Stimulated activated CD4-positive, alpha-beta T cell treated with anti-CD3 and anti-CD28 coated beads, Interleukin-4, amount 100 ng/mL, for 48 hours (primary cell): Measurements from ENCODE around the gene MBL2.

ENCODE experiments used
- DNase-seq, 2 donors: peaks; one replicate each; pipeline ENCODE4 v3.0.0-alpha.2; 2020; ENCODE audit warnings: low read depth in 2 of 2

The MBL2 gene

DNA sequence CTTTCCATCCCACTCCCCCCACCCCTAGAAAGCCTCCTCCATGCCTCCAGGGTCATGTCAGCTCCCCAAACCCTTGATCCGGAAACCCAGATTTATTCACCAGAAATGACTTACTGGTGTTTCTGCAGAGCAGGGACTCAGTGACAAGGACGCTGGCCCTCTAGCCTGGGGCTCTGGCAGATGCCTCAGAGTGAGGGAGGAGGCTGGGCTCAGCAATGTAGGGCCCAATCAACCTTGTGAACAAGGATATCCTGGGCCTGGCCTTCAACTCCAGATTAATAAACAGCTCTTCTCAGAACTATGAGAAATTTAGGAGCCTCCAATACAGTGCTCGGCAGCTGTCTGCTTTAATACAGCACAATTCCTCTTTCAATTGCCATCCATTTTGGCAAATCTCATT lies at the start of gene MBL2:
Gene MBL2 (minus strand): TSS at position 162 of the 400 bp plus-strand sequence. CDS start 1,149 bp downstream, outside the sequence.
- no peak for DNase-seq

DNA sequence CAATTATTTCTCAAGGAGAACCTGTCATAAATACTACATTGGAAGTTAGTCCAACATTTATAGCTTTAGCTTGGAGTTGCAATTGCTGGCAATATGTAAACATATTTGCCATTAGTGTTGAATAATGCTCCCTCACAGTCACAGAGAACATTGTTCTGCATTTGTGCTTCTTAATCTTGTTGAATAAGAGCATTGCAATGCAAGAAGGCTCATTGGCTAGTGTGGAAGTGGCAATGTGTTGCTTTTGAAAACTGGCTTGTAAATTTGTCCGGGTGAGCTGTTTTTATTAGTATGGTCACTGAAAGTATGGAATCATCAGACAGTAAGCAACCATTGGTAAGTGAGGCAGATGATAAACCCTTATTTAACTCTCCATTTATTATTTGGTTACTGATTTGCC lies 47.7 kb upstream of the MBL2 start:
- DNase-seq, result no peak

DNA sequence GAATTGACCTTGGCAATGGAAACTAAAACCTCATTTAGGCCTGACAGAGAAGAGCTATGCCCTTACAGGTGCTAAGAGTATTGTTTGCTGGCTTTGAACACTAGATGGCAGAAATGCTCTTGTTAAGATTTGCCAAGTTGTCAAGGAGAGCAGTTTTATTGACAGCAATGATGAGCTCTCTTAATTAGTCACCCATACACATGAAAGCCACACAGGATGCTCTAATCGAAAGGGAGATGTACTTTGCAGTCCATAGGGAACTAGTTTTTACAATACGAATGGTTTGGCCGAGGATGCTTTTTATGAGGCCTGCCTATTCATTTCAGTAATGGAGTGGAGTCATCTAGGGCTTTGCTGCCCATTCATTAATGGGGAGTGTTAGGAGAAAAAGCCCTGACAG lies 45.4 kb upstream of the MBL2 start:
- no peak for DNase-seq

DNA sequence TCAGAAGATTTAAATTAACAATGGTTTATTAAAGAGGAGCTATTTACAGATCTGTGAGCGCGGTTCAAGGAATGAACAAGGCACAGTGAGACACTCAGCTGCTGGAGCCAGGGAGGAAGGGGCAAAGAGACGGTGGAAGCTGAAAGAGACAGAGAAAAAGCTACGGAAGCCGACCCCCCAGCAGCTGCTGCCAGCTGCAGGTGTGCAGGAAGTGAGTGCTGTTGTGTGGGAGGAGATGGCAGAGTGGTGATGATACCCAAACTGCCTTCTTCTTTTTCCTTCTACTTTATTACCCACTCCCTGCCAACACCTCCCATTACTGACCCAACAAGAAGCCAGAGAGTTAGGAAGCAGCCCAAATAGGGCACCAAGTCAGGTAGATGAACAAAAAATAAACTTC lies 41.9 kb upstream of the MBL2 start:
- no peak for DNase-seq

DNA sequence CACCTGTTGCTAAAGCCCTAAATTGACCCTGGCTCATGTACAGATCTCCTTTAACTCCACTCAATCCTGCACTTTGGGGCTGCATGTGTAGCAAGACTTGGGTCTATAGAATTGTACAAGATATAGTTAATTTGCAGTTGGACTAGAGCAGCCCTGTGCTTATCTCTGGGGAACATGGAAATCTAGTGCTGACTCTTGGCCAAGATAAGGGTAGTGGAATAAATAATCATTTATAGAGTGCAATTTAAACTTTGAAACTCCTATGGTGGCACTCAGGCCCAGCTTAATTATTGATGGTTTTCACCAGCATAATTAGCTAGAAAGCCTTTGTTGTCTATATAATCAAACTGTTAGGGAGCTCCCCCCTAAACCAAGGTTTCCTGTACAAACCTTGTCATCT lies 39.2 kb upstream of the MBL2 start:
- DNase-seq, result no peak

DNA sequence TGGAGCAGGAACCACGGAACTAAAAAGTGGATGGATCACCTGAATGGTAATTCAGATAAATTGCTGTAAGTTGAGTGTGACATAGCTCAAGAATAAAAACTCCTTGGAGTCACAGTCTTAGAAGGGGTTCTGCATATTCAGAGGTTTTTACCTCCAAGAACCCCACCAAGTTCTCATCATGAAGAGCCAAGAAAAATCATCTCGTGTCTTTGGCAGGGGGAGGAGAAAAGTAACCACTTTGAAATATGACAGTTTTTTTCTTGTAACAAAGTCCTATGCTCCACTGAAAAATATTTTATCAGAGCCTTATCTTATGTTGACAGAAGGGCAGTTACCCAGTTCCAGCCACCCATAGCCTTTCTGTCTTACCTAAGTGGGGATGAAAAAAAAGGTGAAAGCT lies 38.2 kb upstream of the MBL2 start:
- DNase-seq, result no peak

DNA sequence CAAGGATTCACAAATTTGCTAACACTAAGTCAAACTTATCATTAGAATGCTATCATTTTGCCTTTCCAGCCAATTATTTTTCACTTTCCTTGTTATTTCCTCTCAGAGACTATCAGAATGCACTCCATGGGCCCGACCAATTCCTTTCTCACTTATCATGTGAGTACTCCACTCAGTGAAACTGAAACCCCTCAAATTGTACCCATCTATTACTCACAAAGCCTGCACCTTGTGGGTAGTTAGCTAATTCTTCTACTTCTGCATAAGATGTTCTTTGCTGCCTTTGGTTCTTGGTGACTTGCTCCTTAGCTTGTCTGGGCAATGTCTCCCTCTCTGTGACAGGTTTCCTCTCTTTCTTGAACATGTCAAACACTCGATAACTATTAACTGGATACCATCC lies 35.2 kb upstream of the MBL2 start:
- DNase-seq, result no peak

DNA sequence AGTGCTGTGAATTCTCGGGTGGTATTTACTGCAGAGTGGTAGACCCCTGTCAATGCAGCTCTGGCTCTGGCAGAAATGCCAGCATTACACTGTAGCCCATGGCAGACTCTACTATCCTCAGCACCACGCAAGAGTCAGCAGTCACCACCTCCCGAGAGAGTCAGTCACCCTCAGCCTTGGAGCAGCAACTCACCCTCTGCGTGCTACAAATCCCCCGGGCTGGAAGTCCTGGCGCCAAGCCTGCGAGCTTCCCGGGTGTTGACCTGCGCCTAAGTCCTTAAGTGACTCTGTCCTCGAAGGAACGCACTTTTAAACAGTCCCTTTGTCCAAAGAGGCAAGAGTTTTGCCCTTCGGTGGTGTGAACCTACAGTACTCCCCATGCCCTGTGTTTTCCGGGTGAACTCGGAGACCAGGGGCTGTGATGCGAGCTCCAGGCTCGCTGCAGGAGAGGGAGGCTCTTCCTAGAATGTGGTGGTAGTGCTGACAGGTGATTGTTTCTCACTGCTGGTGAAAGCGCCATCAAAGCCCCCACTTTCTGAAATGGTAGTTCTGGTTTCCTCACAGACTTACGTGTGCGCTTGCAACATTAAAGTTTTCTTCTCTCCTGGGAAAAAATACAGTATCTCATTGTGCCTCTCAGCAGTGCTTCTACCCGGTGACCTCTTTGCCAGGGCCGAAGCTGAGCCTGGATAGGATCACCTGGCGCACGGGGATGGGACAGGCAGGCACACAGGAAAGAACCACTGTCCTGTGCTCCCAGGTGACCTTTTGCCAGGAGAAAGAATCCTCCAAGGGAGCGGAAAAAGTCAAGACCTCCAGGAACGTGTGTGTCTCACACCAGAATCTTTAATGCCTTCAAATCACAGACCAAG lies 33.1 kb upstream of the MBL2 start:
- no peak for DNase-seq

DNA sequence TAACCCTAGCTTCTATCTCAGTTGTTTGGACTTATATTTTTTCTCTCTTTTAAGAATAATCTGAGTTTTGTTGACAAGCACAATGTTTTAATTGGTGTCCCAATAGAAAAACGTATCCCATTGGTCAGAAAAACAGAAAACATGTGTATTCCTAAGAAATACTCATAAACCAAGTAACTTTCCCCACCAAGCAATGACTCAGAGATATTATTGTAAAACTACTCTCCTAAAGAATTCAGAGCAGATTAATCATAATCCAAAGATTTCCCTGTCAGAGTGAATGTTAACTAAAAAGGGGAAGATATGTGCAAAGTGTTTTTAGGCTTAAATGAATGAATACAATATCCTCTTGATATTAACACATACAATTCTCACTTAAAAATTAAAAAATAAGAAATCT lies 29.4 kb upstream of the MBL2 start:
- no peak for DNase-seq

DNA sequence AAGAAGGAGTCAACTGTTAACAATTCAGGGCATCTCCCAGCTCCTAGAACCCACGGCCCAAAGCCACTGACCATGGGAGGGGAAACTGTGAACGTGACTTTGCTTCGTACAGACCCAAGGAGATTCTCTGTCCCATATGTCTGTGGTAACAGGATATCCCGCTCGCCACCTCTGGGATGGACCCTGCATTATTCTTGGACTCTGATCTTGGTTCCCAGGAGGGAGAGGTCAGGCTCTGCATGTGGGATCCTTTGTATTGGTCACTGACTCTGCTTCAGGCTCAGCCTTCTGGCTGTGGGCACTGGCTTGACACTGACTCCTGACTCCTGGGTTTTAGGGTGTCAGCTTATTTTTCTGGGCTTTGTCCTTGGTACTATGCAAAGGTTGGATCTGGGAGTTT lies 13.5 kb upstream of the MBL2 start:
- DNase-seq, result no peak

DNA sequence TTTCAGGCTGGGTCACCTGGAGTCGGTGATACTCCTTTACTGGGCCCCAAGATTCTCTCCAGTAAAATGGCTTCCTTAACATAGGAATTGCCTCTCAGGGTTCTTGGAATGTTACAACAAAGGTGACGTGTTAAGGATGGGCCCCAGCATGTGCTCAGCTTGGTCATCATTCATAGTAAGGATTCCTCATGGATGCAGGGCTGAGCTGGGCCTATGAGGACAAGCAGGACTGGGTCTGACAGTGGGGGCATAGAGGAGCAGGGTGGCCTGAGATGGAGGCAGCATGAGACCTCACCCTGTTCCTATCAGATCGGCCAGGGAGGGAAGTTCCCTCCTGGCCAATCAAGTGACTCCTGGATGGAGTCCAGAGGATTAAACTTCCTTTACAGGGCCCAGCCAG lies 12.8 kb upstream of the MBL2 start:
- DNase-seq, result no peak

DNA sequence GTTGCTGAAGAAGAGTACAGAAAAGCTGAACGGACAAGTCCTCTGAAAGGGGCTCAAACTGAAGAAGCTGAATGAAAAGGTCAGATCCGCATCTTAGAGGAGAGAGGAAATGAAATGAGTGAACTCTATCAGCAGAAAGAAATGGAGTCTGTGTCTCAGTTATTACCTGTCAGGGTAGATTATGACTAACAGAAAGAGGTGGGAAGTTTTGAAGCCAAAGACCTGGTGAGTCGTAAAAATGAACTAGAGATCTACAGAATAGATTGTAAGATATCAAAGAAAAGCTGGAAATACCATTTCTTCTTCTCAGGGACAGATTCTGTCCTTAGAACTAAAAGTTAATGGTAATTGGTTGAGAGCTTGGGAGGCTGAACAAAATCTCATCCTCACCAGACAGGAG lies 11.1 kb upstream of the MBL2 start:
- no peak for DNase-seq

DNA sequence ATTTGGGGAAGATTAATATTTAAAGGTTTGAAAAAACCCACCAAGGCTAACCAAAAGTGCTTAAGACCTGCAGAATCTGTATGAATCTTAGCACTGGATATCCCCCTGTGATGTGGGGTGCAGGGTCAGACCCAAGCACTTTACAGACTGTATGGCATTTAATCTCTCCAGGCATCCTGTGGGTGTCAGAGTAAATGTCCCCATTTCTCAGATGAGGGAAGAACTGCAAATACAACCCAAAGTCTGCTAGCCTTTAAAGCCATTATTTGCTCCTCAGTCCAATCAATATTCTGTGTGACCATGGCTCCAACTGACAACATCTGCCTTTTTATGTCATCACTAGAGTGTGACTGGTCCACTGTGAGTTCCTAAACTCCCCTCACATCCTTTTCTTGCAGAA lies 10.0 kb upstream of the MBL2 start:
- DNase-seq, result no peak

DNA sequence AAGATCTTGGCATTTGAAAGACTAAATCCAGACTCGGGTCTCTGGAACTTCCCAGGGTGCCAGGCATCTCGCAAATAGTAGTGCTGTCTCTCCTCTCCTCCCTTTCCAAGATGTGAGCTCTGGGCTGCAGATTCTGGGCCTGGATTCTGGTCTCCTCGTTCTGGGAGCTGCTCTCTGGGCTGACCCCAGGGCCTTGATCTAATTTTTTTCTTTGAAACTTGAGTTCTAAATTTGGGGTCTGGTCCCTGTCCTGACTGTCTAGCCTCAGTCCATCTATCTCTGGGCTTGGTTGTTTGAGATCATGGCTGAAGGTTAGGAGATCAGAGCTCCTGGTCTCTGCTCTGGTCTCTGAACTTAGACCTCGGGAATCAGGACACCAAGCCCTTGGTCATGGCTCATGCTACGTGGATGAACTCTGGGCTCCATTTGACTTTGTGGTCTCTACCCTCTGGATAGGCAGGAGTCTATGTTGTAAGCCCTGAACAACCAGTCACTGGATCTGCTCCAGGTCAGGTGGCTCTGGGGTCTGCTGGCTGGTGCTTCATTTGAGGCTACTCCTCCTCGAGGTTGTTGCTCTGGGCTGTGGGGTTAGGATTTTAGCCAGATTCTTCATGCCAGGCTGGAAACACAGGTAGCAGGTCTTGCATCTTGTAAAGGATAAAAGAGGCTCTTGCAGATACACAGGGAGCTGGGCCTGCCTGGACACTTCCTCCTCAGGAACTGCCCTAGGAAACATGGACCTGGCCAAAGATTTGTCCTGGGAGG lies 8.0 kb upstream of the MBL2 start:
- DNase-seq, result no peak

DNA sequence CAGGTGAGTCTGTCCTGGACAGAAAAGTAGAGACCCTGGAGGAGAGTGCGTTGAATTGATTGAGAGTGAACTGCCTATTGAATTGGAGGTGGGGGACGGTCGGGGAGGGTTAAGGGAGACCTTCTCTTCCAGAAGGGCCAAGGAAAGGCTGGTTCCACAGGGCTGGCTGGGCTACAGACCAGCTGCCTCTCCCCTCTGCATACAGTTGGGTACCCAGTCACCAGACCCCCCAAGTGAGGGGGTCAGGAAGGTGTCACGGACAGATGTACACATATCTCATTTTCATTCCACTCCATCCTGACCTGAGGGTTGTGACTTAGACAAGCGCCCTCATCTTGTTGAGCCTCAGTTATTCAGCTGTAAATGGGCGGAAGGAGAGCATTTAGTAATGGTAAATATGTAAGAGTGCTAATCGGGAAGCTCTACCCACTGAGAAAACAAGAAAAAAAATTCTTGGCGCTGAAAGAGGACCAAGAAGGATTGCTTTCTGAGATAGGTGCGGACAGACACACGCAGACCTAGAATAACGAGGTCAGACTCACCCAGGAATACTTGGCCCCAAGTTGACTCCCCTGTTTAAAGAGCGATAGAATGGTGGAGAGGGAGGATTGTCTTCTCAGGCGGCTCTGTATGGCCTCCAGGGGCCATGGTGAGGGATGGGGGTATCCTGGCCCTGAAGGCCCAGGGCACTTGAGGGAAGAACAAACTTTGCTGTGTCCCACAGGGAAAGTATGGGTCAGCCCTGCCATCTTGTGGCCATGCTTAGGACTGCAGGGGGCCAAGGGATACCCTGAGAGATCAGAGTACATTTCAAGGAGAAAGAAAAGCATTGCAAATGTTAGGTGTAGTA lies 7.2 kb upstream of the MBL2 start:
- DNase-seq, result peak; percentile 25 to 43

DNA sequence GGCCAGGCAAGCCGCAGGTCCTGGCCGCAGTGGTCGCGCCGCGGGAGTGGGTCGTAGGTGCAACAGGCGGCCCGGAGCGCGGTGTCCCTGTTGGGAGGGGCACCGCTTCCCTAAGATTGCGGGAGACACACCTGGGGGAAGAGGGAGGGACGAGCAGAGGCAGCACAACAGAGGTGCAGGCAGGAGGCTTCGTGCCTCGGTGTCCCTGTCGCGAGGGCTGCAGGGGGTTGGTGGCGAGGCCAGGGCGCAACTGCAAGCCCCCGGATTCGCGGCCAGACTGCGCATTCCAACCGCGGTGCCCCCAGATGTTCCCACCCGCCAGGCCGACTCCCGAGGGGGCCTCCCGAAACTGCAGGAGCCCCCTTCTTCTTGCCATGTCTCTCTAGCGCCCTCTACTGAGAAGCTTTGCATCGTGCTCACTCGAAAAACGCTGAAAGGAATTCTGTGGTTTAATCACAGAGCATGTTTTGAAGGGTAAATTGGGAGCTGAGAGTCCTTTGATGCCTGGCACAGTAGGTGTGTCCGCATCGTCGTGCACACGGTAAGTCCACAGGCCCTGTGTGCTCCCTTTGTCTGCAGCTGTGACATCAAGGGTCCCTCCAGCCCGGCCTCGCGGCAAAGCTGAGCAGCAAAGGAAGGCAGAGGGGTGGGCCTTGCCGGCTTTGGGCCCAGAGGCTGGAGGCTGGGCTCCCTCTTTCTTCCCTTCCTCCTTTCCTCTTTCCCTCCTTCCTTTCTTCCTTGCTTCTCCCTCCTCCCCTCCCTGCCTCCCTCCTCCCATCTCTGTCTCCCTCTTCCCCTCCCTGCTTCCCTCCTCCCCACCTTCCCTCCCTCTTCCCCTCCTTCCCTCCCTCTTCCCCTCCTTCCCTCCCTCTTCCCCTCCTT lies 6.2 kb upstream of the MBL2 start:
- no peak for DNase-seq

DNA sequence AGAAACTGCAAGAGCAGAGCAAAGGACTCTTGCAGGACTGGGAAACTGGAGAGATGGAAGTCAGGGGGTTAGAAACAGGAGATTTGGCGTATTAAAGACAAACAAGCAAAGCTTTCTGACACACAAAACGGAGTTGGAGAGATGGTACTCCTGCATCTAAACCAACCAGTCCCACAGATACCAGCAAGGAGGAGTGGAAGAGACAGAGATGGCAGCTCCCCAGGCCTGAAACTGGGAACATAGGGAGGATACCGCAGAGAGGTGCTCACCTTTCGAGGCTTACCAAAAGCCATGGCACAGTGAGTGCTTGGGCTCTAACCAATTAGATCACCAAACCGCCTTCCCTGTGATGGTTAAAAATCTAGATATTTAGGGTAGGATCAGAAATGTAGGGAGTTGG lies 4.8 kb upstream of the MBL2 start:
- no peak for DNase-seq

DNA sequence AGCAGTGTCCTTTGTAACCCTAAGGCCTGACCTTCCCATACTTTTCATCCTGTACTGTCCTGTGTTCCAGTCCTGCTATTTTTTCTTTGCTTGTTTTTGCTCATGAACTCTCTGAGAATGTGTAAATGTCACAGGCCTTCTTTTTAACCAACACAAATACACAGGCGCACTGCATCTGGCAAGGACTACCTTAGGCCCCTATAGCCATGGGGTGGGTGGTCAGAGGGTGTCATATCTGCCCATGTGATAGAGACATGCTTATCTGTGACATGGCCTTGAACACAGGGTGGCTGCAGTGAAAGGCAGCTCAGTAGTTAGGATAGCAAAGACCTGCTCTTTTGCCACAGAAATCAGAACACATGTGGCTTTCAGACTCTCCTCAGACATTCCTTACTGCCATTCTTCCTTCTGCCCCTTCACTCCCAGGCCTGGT lies 3.9 kb upstream of the MBL2 start:
- no peak for DNase-seq

DNA sequence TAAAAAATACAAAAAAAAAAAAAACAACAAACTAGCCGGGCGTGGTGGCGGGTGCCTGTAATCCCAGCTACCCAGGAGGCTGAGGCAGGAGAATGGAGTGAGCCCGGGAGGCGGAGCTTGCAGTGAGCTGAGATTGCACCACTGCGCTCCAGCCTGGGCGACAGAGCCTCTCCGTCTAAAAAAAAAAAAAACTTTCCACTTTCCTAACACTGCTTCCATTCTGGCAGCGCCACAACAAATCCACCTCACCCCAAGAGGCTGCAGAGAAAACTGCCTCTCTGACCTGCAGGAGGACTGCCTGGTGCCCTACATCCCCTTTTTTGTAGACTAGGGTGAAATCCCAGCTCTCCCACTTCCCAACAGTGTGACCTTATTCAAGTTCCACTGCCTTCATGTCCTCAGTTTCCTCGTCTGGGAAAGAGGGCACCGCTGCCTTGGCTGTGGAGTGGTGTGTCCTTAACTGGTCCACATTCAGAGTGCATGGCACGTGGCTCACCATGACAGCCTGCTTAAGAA lies 2.6 kb upstream of the MBL2 start:
- DNase-seq, result no peak

DNA sequence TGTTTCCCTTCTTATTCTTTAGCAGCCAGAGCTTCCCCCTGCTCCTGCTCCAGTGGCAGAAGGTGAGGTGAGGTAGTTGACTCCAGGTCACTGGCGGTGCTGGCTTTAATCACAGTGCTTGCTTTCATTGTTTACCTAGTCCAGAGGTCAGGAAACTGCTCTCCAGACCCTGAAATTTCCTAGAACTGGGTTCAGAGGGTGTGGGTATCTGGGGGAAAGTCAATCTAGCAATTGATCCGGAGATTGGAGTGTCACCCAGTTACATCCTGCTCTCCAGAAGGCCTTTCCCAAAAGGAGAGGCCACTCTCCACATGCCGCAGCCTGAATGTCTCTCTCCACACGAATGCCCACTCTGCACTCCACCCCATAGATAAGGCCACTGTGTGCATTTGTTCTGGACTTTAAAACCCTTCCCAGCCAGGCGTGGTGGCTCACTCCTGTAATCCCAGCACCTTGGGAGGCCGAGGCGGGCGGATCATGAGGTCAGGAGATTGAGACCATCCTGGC lies 2.1 kb upstream of the MBL2 start:
- DNase-seq, result no peak

DNA sequence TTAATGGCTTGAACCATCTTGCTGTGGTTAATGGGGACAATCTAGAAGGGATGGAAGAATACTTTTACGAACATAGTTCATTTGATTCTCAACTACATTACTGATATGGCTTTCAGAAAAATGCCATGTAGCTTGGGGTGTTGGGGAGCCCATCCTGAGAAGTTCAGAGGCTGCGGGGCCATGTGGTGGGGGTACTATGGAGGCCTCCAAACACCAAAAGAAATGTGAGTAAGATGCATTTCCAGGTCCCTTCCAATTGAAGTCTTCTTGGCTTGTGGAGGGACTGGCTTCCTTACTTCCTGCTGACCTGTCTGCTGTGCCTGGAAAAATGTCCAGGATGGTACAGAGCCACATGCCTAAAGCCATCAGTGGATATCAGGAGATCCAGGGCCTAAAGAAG lies 1.6 kb upstream of the MBL2 start:
- DNase-seq, result no peak
